Activated CD8-positive, alpha-beta T cell treated with anti-CD3 and anti-CD28 coated beads, Interleukin-2, amount 10 ng/mL, durations not matched to agents 7 days and 5 days (primary cell): ENCODE results near the gene FHL1. TPM values are rescaled to one million over a fixed set of nuclear protein-coding genes. Genes with fewer than 3 reads are reported as not detected.

Experiments
- ATAC-seq: fragments of 150-1000 bp; cut with Tn5 transposase; one replicate; pipeline ENCODE4 v1.10.0; 2021; ENCODE audit warnings: moderate library complexity
- CTCF ChIA-PET: fragments of 350-600 bp; sonication (Branson Sonifier 250); formaldehyde crosslinking; loops from one replicate; lab custom pipeline; 2021; ENCODE audit warnings: antibody characterized with exemption; lab: Charles Lee
- POLR2A ChIA-PET: fragments of 350-600 bp; sonication (Branson Sonifier 250); formaldehyde crosslinking; loops from one replicate; lab custom pipeline; 2021; ENCODE audit warnings: antibody characterized with exemption; lab: Charles Lee
- DNase-seq: peaks from one replicate; pipeline ENCODE4 v3.0.0-alpha.2; 2020
- H3K27ac Mint-ChIP-seq: one replicate; pipeline ENCODE4 v1.8.0; 2021; ENCODE audit warnings: mild to moderate bottlenecking, mixed read lengths
- H3K27me3 Mint-ChIP-seq: one replicate; pipeline ENCODE4 v1.8.0; 2021; ENCODE audit warnings: low read depth, mixed read lengths
- H3K36me3 Mint-ChIP-seq: one replicate; pipeline ENCODE4 v1.8.0; 2021; ENCODE audit warnings: low read depth, mixed read lengths
- H3K4me1 Mint-ChIP-seq: one replicate; pipeline ENCODE4 v1.8.0; 2021; ENCODE audit warnings: low read depth, mixed read lengths
- H3K4me3 Mint-ChIP-seq: one replicate; pipeline ENCODE4 v1.8.0; 2021; ENCODE audit warnings: mild to moderate bottlenecking, mixed read lengths
- H3K9me3 Mint-ChIP-seq: one replicate; pipeline ENCODE4 v1.8.0; 2022; ENCODE audit warnings: mixed read lengths; ENCODE audit not compliant: insufficient read depth
- total RNA-seq, 2 experiments: library from RNA; stranded (reverse); gene quantifications; one replicate each; pipeline ENCODE4 v1.2.3, GENCODE V29; 2021

FHL1 gene
- total RNA-seq, 2 experiments from 2014 or later = 12.6 to 14.4 TPM

DNA sequence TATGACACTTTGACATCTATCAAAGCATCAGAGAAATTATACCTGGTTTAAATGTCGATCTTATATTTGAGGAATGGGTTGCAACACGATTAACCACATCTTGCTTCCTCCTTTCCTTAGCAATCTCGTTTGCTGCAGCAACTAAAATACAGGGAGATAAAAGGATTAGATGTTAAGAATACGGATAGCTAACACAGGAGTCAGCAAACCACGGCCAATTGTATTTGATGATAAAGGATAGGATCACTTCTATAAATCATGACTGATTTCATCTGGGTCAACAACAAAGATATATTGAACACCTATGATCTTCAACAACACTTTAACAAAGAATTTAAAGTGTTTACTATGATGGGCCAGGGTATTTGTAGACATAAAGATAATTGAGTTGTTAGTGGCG is 98.9 kb downstream of the FHL1 start:
- ChIA-PET CTCF (interaction anchor here (1.9 kb wide), 1 partner anchor 22 kb away, joined by 7 read pairs; no protein-coding TSS in a partner anchor), POLR2A (no interaction called here)
- H3K9me3 Mint-ChIP-seq = no peaks in the 10 kb centered on the region
- H3K4me1 Mint-ChIP-seq = peaks cover 5% of the 10 kb centered on the region
- peaks cover 24% of the 10 kb centered on the region for H3K36me3 Mint-ChIP-seq
- no peak for DNase-seq
- H3K27ac Mint-ChIP-seq = no peak overlapping the region
- no peak for ATAC-seq
- no peaks in the 10 kb centered on the region for H3K27me3 Mint-ChIP-seq
- H3K4me3 Mint-ChIP-seq = no peak overlapping the region

- POLR2A ChIA-PET = interaction anchor here (0.6 kb wide), 1 partner anchor 19 kb away, joined by 9 read pairs; no protein-coding TSS in a partner anchor
- peaks cover 1% of the 10 kb centered on the region for H3K36me3 Mint-ChIP-seq
- CTCF ChIA-PET = no interaction called here
- ATAC-seq = peak; percentile 68
- no peaks in the 10 kb centered on the region for H3K9me3 Mint-ChIP-seq
- H3K4me3 Mint-ChIP-seq = peak overlapping the region; percentile 72
- H3K27me3 Mint-ChIP-seq = no peaks in the 10 kb centered on the region
- no peak overlapping the region for H3K27ac Mint-ChIP-seq
- peaks cover 8% of the 10 kb centered on the region for H3K4me1 Mint-ChIP-seq
- peak; percentile 32 for DNase-seq
These were observed 103.1 kb downstream of the FHL1 start for GRCh38 chrX:136250191-136251040.

DNA sequence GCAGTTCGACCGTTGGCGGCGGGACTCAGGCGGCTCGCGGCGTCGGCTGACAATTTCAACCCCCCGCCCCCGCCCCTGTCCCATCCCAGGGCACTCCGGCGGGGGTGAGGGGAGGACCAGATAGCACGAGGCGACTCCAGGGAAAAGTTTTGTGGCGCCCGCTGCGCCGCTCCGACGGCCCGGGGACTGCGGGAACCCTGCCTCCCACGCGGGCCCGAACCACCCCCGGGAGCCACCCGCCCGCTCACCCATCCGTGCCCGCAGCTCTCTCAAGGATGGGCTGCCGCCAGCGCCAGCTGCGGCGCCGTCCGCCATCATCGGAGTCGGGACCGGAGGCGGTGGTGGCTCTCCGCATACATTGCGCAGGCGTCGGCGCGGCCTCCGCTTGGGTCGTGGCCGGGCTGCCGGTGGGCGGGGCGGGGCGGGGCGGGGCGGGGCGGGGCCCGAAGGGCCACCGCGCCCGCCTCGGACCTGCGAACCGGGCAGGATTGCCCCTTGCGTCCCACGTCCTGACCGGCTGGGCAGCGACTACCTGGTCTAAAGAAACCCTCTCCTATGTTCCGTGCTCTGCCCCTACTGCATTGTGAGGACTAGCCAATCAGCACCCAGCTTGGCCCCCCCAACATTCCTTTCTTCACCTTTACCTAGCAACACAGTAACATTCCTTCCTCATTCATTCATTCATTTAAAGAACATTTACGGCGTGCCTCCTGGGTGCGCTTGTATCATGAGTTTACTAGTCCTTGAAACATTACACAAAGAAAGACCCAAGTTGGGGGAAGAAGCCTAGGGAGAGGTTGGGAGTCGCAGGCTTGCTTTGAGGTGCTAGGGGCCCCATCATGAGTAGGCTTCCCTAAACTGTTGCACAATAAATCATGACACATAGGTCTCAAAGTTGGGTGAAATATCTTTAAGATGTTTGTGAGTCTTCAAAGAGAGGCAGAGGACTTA is 104.0 kb downstream of the FHL1 start, which contains the start of gene MAP7D3:
TSS of gene MAP7D3 (minus strand) at position 360 of the 951 bp plus-strand sequence. CDS start at position 318, 42 bp downstream.
- H3K9me3 Mint-ChIP-seq = no peaks in the 10 kb centered on the region
- DNase-seq (peak; percentile 73), ATAC-seq (peak; percentile 95)
- no peaks in the 10 kb centered on the region for H3K27me3 Mint-ChIP-seq
- ChIA-PET POLR2A (interaction anchor here (0.6 kb wide), 1 partner anchor 18 kb away, joined by 9 read pairs; no protein-coding TSS in a partner anchor), CTCF (no interaction called here)
- peaks cover 1% of the 10 kb centered on the region for H3K36me3 Mint-ChIP-seq
- H3K27ac Mint-ChIP-seq = peak within 1 kb of the TSS; percentile 85
- H3K4me3 Mint-ChIP-seq = peak within 1 kb of the TSS; percentile 85
- H3K4me1 Mint-ChIP-seq = peaks cover 8% of the 10 kb centered on the region

DNA sequence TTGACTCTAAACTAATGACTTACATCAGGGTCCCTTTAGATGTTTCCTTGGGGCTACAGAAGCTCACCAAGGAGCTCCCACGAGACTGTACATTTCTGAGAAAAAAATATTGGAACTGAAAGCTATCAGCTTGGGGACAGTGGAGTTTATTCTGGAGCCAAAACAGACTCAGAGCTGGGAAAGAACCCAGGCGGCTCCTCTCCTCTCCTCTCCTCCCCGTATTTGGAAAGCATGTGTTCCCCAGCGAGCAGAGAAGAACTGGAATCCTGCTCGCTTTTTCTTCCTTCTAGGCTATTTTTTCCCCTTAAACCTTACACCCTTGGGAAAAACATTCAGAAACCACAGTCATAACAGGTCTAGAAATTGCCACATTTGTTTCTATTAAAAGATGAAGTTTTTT is 108.2 kb downstream of the FHL1 start:
- no peak for ATAC-seq
- Mint-ChIP-seq H3K4me3 (no peak overlapping the region), H3K27me3 (no peaks in the 10 kb centered on the region), H3K4me1 (peaks cover 23% of the 10 kb centered on the region), H3K9me3 (no peaks in the 10 kb centered on the region), H3K27ac (no peak overlapping the region), H3K36me3 (peaks cover 1% of the 10 kb centered on the region)
- no peak for DNase-seq
- CTCF ChIA-PET = interaction anchor here (1.8 kb wide), 1 partner anchor 13 kb away, joined by 8 read pairs; no protein-coding TSS in a partner anchor
- POLR2A ChIA-PET = no interaction called here

DNA sequence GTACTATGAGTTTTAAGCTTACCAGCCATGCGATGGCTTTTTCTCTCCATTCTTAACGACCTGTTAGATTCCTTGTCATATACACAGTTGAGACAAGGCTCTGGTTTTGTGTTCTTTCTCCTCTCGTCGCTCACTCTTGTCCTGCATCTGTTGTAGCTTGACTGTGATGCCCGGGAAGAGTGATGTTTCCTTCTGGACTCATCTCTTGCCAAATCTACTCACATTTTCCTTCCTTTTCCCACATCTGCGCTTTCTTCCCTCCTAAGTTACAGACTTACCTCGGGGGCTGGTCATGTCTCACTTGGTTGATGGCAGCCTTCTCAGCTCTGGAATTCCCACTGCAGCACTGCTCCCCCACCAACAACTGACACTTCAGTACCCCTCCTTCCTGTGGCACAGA is 108.7 kb downstream of the FHL1 start:
- peaks cover 27% of the 10 kb centered on the region for H3K4me1 Mint-ChIP-seq
- no peaks in the 10 kb centered on the region for H3K27me3 Mint-ChIP-seq
- no peak overlapping the region for H3K27ac Mint-ChIP-seq
- ChIA-PET CTCF (interaction anchor here (1.8 kb wide), 1 partner anchor 12 kb away, joined by 8 read pairs; no protein-coding TSS in a partner anchor), POLR2A (no interaction called here)
- ATAC-seq = no peak
- DNase-seq = no peak
- H3K4me3 Mint-ChIP-seq = no peak overlapping the region
- peaks cover 1% of the 10 kb centered on the region for H3K36me3 Mint-ChIP-seq
- no peaks in the 10 kb centered on the region for H3K9me3 Mint-ChIP-seq

DNA sequence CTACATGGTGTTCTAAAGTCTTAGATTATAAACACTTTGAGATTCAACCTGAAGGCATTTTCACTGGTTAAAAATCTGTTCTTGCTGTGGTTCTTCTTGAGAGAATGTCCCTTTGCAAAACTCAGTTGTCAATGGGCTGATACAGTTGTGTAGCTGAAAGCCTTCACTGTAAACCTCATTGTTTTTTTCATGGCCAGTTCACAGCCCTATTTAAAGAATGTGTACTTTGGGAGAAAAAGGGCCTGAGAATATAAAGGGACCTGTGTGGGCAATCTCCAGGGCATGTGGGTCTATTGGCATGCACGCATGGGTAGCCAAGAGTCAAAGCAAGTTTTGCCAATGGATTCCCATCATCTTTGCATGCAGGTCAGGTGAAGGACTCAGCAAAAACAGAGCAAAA is 111.6 kb downstream of the FHL1 start:
- POLR2A ChIA-PET = no interaction called here
- Mint-ChIP-seq H3K36me3 (no peaks in the 10 kb centered on the region), H3K4me3 (peak overlapping the region; percentile 17), H3K27ac (peak overlapping the region; percentile 84), H3K9me3 (no peaks in the 10 kb centered on the region), H3K4me1 (peaks cover 27% of the 10 kb centered on the region), H3K27me3 (no peaks in the 10 kb centered on the region)
- no peak for ATAC-seq
- no peak for DNase-seq
- CTCF ChIA-PET = interaction anchor here (0.5 to 1.9 kb wide), 2 partner anchors 9 to 25 kb away, joined by 3 to 5 read pairs; no protein-coding TSS in a partner anchor

GRCh38 chrX:136259543-136259942 is 112.2 kb downstream of the FHL1 start:
- no peaks in the 10 kb centered on the region for H3K27me3 Mint-ChIP-seq
- CTCF ChIA-PET = interaction anchor here (1.9 kb wide), 1 partner anchor 9 kb away, joined by 5 read pairs; no protein-coding TSS in a partner anchor
- no peak overlapping the region for H3K4me3 Mint-ChIP-seq
- ATAC-seq (peak; percentile 82), DNase-seq (peak; percentile 39)
- POLR2A ChIA-PET = interaction anchor here (0.6 kb wide), 1 partner anchor 172 kb away, joined by 3 read pairs; no protein-coding TSS in a partner anchor
- no peaks in the 10 kb centered on the region for H3K36me3 Mint-ChIP-seq
- H3K27ac Mint-ChIP-seq = peak overlapping the region; percentile 84
- peaks cover 27% of the 10 kb centered on the region for H3K4me1 Mint-ChIP-seq
- H3K9me3 Mint-ChIP-seq = no peaks in the 10 kb centered on the region

DNA sequence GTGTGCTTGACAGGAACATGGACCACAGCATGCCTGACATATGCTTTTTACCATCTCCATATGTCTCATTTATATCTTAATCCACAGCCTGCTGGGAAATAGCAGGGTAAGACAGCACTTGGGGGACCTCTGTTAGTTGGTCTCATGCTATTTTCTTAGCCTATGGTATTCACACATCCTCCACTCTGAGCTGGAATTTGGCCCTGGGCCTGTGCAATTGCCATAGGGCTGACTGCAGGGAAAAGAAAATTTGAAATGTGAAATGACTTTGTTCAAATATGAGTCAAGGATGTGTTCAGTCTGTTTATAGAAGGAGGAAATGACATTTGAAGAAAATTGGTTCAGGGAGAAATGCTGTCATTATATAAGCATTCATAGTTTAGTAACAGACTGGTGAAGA is 113.4 kb downstream of the FHL1 start:
- no peak overlapping the region for H3K4me3 Mint-ChIP-seq
- H3K4me1 Mint-ChIP-seq = peaks cover 27% of the 10 kb centered on the region
- H3K27me3 Mint-ChIP-seq = no peaks in the 10 kb centered on the region
- ChIA-PET POLR2A (no interaction called here), CTCF (no interaction called here)
- no peak overlapping the region for H3K27ac Mint-ChIP-seq
- ATAC-seq (no peak), DNase-seq (no peak)
- no peaks in the 10 kb centered on the region for H3K36me3 Mint-ChIP-seq
- H3K9me3 Mint-ChIP-seq = no peaks in the 10 kb centered on the region

Other genes with a start within 250 kb of the FHL1 start
- gene MMGT1, start 173.5 kb upstream of the FHL1 start, total RNA-seq = 10 to 100 TPM; 15.9 to 16.4 TPM
- 10 to 100 TPM; 15.4 to 17.5 TPM for gene SLC9A6, start 162.1 kb upstream of the FHL1 start, total RNA-seq
- gene MAP7D3, start 103.9 kb downstream of the FHL1 start, total RNA-seq = 10 to 100 TPM; 12.2 to 13.3 TPM
- gene ADGRG4, start 153.4 kb downstream of the FHL1 start, total RNA-seq = not detected